ENCODE measurements around the gene AMN. TPM values are rescaled to one million over a fixed set of nuclear protein-coding genes. Genes with fewer than 3 reads are reported as not detected.

The AMN gene
- total and polyA plus RNA-seq, 9 of the 15 experiments (the other 6 are each of a cell fraction or from before 2014, with no cell fraction given): 0.04 to 0.14 TPM; not detected in 7

DNA sequence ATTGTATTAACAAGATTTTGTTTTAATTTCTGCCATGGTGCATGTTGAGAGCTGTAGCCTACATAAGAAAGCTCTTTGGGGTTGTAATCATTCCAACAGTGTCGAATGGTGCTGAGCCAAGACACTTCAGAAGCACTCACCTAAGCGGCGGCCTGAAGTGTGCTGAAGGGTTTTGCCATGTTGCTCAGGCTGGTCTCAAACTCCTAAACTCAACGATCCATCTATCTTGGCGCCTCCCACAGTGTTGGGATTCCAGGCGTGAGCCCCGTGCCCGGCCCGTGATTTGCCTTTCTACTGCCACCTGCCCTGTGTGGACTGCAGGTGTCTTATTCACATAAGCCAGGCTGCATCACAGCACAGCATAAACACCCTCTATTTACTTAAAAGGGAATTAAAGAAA is 48.9 kb downstream of the AMN start:
- no peak for FAIRE-seq
- H4K20me1 ChIP-seq (replicated peaks; ENCODE audit: control insufficient read depth, insufficient read depth, low read length): no peaks in the 10 kb centered on the region
- no peaks in the 10 kb centered on the region for H3K9me3 ChIP-seq (replicated peaks; ENCODE audit: control insufficient read depth, insufficient read depth, low read depth, low read length)
- H3K9ac ChIP-seq (ENCODE audit: insufficient read depth in 1 of 2, low read depth in 2 of 2, low read length in 2 of 2): no peak overlapping the region
- no peak overlapping the region for H3K27ac ChIP-seq (ENCODE audit: extremely low read depth, low read depth, low read length)
- peaks cover 61% of the 10 kb centered on the region; the same call in 2 of the 3 replicates for H3K36me3 ChIP-seq (ENCODE audit: control insufficient read depth, insufficient read depth, low read length)
- in situ Hi-C loops (cut with MboI): no loop called here
- POLR2A ChIA-PET: no interaction called here
- no peaks in the 10 kb centered on the region for H3K9me1 ChIP-seq (ENCODE audit: control insufficient read depth, insufficient read depth, low read length)
- no peak overlapping the region for H2AFZ ChIP-seq (ENCODE audit: low read depth, low read length)
- no peak for TF ChIP-seq BRD4 (IDR thresholded peaks at IDR 0.05)
- TF ChIP-seq HOMEZ (CRISPR knock-in tag; IDR thresholded peaks at IDR 0.05): no peak
- TF ChIP-seq FOSL1 (tag; conservative IDR thresholded peaks at IDR 0.05): no peak
- TF ChIP-seq GABPB2 (CRISPR knock-in tag; conservative IDR thresholded peaks at IDR 0.05): no peak
- TF ChIP-seq UBTF (IDR thresholded peaks at IDR 0.05; ENCODE audit: borderline replicate concordance in 1 of 2, low read depth in 2 of 2, low read length in 2 of 2): no peak
- TF ChIP-seq TEAD1 (CRISPR knock-in tag; IDR thresholded peaks at IDR 0.05): no peak
- TF ChIP-seq ZBTB1 (CRISPR knock-in tag; IDR thresholded peaks at IDR 0.05; ENCODE audit: borderline replicate concordance, low read depth): no peak
- no peak for TF ChIP-seq ETS2 (tag; IDR thresholded peaks at IDR 0.05; ENCODE audit: borderline replicate concordance, poor library complexity, severe bottlenecking)
- TF ChIP-seq, protein P1, sequence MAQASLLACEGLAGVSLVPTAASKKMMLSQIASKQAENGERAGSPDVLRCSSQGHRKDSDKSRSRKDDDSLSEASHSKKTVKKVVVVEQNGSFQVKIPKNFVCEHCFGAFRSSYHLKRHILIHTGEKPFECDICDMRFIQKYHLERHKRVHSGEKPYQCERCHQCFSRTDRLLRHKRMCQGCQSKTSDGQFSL (CRISPR knock-in tag; IDR thresholded peaks at IDR 0.05): no peak
- TF ChIP-seq, protein P1 (tag; IDR thresholded peaks at IDR 0.05): no peak
- no peak for TF ChIP-seq ZNF408 (CRISPR knock-in tag; IDR thresholded peaks at IDR 0.05; ENCODE audit: low read depth)
- TF ChIP-seq ZC3H8 (IDR thresholded peaks at IDR 0.05): no peak
- no peak for TF ChIP-seq EZH2 (IDR thresholded peaks at IDR 0.05; ENCODE audit: borderline replicate concordance, low read depth, low read length)
- TF ChIP-seq SIN3B (IDR thresholded peaks at IDR 0.05; ENCODE audit: low read depth): no peak
- TF ChIP-seq ZNF23 (CRISPR knock-in tag; IDR thresholded peaks at IDR 0.05): no peak
- TF ChIP-seq KHSRP (IDR thresholded peaks at IDR 0.05): no peak
- no peak overlapping the region for H3K4me3 ChIP-seq
- H3K79me2 ChIP-seq (ENCODE audit: control insufficient read depth, insufficient read depth, low read length): no peaks in the 10 kb centered on the region
- ATAC-seq: no peak
- no peak overlapping the region for H3K4me2 ChIP-seq (ENCODE audit: insufficient read depth, low read length)
- 84% methylated on average over 9 of the region's 9 CpGs for WGBS (ENCODE audit: insufficient coverage, low coverage, missing lambda C conversion rate)
- DNase-seq (ENCODE audit: extremely low read depth in 1 of 4, low spot score in 3 of 4): no peak
- CTCF ChIA-PET (ENCODE audit: low intra/inter-chr PET ratio): no interaction called here
- no peaks in the 10 kb centered on the region for H3K27me3 ChIP-seq (ENCODE audit: control insufficient read depth in 2 of 2, insufficient read depth in 2 of 2, low read length in 2 of 2)
- intact Hi-C loops (cut with micrococcal nuclease): no loop called here
- BruUV-seq (replicated peaks): no TSS peak
- peaks cover 0 to 6% of the 10 kb centered on the region in 2 experiments; a peak in 1 of 5 replicates for H3K4me1 ChIP-seq (replicated peaks in 1 of 2; ENCODE audit: control insufficient read depth in 2 of 2, insufficient read depth in 2 of 2, low read length in 2 of 2)
